RWPE2 (cell line): ENCODE measurements around the gene PGBD1.

Experiments used
- ATAC-seq: fragments of 200-7000 bp; cut with Tn5 transposase; 3 replicates; pipeline ENCODE4 v1.9.1; 2021; ENCODE audit warnings: low read depth
- DNase-seq: peaks from one replicate; pipeline ENCODE4 v3.0.0-alpha.2; 2020; ENCODE audit warnings: low spot score
- H3K27ac ChIP-seq: fragments of 450-650 bp; 2 replicates; pipeline ENCODE4 v1.5.1; 2017; ENCODE audit warnings: mild to moderate bottlenecking; ENCODE audit not compliant: poor library complexity, severe bottlenecking
- H3K27me3 ChIP-seq: fragments of 250-450 bp; sonication (Bioruptor Pico); 2 replicates; pipeline ENCODE4 v1.5.1; 2021; ENCODE audit warnings: mild to moderate bottlenecking, moderate library complexity; ENCODE audit not compliant: insufficient read depth, poor library complexity, severe bottlenecking
- H3K36me3 ChIP-seq: fragments of 250-450 bp; sonication (Bioruptor Pico); 2 replicates; pipeline ENCODE4 v1.5.1; 2020; ENCODE audit warnings: low read depth, mild to moderate bottlenecking, moderate library complexity
- H3K4me1 ChIP-seq: fragments of 250-450 bp; sonication (Bioruptor Pico); 2 replicates; pipeline ENCODE4 v1.5.1; 2021; ENCODE audit warnings: mild to moderate bottlenecking, moderate library complexity; ENCODE audit not compliant: insufficient read depth, poor library complexity, severe bottlenecking
- H3K4me3 ChIP-seq: fragments of 250-450 bp; sonication (Bioruptor Pico); 2 replicates; pipeline ENCODE4 v1.5.1; 2021; ENCODE audit warnings: mild to moderate bottlenecking, moderate library complexity; ENCODE audit not compliant: severe bottlenecking
- H3K9me3 ChIP-seq: fragments of 250-450 bp; sonication (Bioruptor Pico); 2 replicates; pipeline ENCODE4 v1.5.1; 2021; ENCODE audit warnings: mild to moderate bottlenecking, moderate library complexity; ENCODE audit not compliant: severe bottlenecking
- TF ChIP-seq, protein P1 (sequence below): fragments of 450-650 bp; IDR thresholded peaks from one replicate; pipeline ENCODE4 v1.5.1; 2017; ENCODE audit warnings: mild to moderate bottlenecking, moderate library complexity; ENCODE audit not compliant: poor library complexity, severe bottlenecking

PGBD1 gene

GRCh38 chr6:28336284-28337120, 55.1 kb downstream of the PGBD1 start:
- Histone ChIP-seq H3K27me3 (no peaks in the 10 kb centered on the region), H3K27ac (peak overlapping the region; percentile 66), H3K4me3 (peak overlapping the region; percentile 44), H3K9me3 (no peaks in the 10 kb centered on the region), H3K4me1 (peaks cover 4% of the 10 kb centered on the region), H3K36me3 (no peaks in the 10 kb centered on the region)
- peak; percentile 6; the same call in 1 of the 3 replicates for ATAC-seq
- TF ChIP-seq, protein P1, sequence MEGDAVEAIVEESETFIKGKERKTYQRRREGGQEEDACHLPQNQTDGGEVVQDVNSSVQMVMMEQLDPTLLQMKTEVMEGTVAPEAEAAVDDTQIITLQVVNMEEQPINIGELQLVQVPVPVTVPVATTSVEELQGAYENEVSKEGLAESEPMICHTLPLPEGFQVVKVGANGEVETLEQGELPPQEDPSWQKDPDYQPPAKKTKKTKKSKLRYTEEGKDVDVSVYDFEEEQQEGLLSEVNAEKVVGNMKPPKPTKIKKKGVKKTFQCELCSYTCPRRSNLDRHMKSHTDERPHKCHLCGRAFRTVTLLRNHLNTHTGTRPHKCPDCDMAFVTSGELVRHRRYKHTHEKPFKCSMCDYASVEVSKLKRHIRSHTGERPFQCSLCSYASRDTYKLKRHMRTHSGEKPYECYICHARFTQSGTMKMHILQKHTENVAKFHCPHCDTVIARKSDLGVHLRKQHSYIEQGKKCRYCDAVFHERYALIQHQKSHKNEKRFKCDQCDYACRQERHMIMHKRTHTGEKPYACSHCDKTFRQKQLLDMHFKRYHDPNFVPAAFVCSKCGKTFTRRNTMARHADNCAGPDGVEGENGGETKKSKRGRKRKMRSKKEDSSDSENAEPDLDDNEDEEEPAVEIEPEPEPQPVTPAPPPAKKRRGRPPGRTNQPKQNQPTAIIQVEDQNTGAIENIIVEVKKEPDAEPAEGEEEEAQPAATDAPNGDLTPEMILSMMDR = no peak
- no peak for DNase-seq

GRCh38 chr6:28337121-28337520, 55.7 kb downstream of the PGBD1 start:
- Histone ChIP-seq H3K27me3 (no peaks in the 10 kb centered on the region), H3K9me3 (no peaks in the 10 kb centered on the region), H3K4me1 (peaks cover 4% of the 10 kb centered on the region), H3K4me3 (no peak overlapping the region), H3K36me3 (no peaks in the 10 kb centered on the region), H3K27ac (peak overlapping the region; percentile 66)
- no peak for DNase-seq
- ATAC-seq = no peak
- TF ChIP-seq, protein P1 = no peak

DNA sequence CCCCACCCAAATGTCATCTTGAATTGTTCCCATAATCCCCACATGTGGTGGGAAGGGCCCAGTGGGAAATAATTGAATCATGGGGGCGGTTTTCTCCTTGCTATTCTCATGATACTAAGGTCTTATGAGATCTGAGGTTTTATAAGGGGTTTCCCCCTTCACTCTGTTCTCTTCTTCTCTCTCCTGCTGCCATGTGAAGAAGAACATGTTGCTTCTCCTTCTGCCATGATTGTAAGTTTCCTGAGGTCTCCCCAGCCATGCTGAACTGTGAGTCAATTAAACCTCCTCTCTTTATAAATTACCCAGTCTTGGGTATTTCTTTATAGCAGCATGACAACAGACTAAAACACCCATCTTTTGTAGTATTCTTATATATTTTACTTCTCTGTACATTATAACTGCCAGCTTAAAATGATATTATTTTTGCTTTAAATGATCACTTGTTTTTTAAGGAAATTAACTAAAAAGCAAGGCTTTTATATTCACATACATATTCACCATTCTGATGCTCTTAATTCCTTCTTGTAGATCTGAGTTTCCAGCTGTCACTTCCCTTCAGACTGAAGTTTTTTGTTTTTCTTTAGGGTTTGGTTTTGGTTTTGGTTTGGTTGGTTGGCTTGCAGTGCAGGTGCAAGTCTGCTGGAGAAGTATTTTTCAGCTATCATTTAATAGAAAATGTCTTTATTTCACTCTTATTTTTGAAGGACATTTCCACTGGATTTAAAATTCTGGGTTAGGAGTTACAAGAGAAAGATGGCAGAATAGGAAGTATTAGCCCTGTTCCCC, 59.1 kb downstream of the PGBD1 start:
- TF ChIP-seq, protein P1 = no peak
- no peak overlapping the region for H3K4me3 ChIP-seq
- H3K36me3 ChIP-seq = no peaks in the 10 kb centered on the region
- no peak overlapping the region for H3K27ac ChIP-seq
- ATAC-seq (no peak), DNase-seq (no peak)
- H3K4me1 ChIP-seq = peaks cover 4% of the 10 kb centered on the region
- H3K27me3 ChIP-seq = no peaks in the 10 kb centered on the region
- H3K9me3 ChIP-seq = no peaks in the 10 kb centered on the region

DNA sequence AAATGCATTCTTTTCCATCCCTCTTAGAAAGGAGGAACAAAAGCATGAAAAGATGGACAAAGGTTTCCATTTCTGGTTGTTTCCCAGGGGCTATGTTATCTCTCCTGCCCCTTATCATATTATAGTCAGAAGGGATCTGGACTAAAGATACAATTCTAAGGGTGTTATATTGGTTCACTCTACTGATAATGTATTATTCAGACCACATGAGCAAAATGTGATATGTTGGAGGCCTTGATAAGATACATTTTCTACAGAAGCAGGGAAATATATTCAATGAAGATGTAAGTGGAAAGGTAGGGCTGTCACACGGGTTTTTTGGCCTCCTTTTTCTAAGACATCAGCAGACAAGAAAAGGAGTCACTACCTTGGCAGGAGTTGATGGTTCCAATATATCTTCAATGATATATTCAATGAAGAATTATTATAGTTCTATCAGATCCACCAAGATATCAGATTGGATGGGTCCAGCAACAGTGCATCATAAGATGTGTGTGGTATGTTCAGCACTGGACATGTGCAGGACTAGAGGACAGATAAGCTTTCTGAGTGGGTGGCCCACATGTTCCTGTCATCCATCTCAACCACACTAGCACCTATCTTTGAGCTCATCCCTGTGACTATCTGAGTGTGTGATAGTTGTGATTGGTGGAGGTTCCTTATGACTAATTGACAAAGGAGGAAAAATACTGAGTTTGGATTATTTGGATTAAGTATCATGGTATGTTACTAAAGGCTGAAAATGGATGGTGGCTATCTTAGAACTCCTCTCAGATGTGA, 62.7 kb downstream of the PGBD1 start:
- H3K27ac ChIP-seq = no peak overlapping the region
- H3K9me3 ChIP-seq = no peaks in the 10 kb centered on the region
- no peaks in the 10 kb centered on the region for H3K36me3 ChIP-seq
- no peaks in the 10 kb centered on the region for H3K27me3 ChIP-seq
- ATAC-seq = no peak
- TF ChIP-seq, protein P1 = no peak
- DNase-seq = no peak
- H3K4me3 ChIP-seq = no peak overlapping the region
- H3K4me1 ChIP-seq = peaks cover under 1% of the 10 kb centered on the region
